Sigmoid colon (tissue), 7 donors: Measurements from ENCODE around the gene TRAP1. TPM values are rescaled to one million over a fixed set of nuclear protein-coding genes. Genes with fewer than 3 reads are reported as not detected.

Experiments
- DNase-seq: peaks from one replicate; pipeline ENCODE4 v3.0.0-alpha.2; 2019
- H3K27ac ChIP-seq, 4 donors: fragments of 200-600 bp; sonication (generic); one replicate each; pipeline ENCODE4 v1.5.1; 2016 to 2019; ENCODE audit warnings: mild to moderate bottlenecking in 1 of 4
- H3K27me3 ChIP-seq, 3 donors: fragments of 200-600 bp; sonication (generic); one replicate each; pipeline ENCODE4 v1.5.1; 2019; ENCODE audit warnings: mild to moderate bottlenecking in 1 of 3
- H3K36me3 ChIP-seq, 4 donors: fragments of 200-600 bp; sonication (generic); one replicate each; pipeline ENCODE4 v1.5.1; 2016 to 2019
- H3K4me1 ChIP-seq, 4 donors: fragments of 200-600 bp; sonication (generic); one replicate each; pipeline ENCODE4 v1.5.1; 2017 to 2019
- H3K4me3 ChIP-seq, 4 donors: fragments of 200-600 bp; sonication (generic); one replicate each; pipeline ENCODE4 v1.5.1; 2017 to 2019; ENCODE audit warnings: mild to moderate bottlenecking in 2 of 4, moderate library complexity in 1 of 4
- H3K9me3 ChIP-seq, 4 donors: fragments of 200-600 bp in 3 of 4; sonication (generic) in 3 of 4; one replicate each; pipeline versions ENCODE4 v1.5.1 to v1.6.1; 2013 to 2019
- CTCF ChIP-seq, 4 experiments: fragments of 450-650 bp in 3 of 4; fragments of 200-600 bp in 1 of 4; IDR thresholded peaks; one replicate each; pipeline ENCODE4 v1.5.1; 2016 to 2019; ENCODE audit warnings: antibody characterized with exemption in 4 of 4, mild to moderate bottlenecking in 3 of 4, moderate library complexity in 2 of 4
- EP300 ChIP-seq, 4 donors: sonication (generic); formaldehyde crosslinking; IDR thresholded peaks; one replicate each; pipeline ENCODE4 v1.6.1; 2017; ENCODE audit warnings: antibody characterized with exemption in 4 of 4
- POLR2A ChIP-seq, 2 donors: fragments of 450-650 bp; IDR thresholded peaks; one replicate each; pipeline ENCODE4 v1.6.1; 2016; ENCODE audit warnings: antibody characterized with exemption in 2 of 2, mild to moderate bottlenecking in 2 of 2, moderate library complexity in 2 of 2
- POLR2AphosphoS5 ChIP-seq, 4 donors: sonication (generic); formaldehyde crosslinking; IDR thresholded peaks; one replicate each; pipeline ENCODE4 v1.6.1; 2017; ENCODE audit warnings: antibody characterized with exemption in 4 of 4
- WGBS, 2 donors: extraction: QIAGEN DNeasy Blood & Tissue Kit; methylation state at CpG; one replicate each; pipeline ENCODE4 v1.1.7; 2013; 5-methylcytosine and 5-hydroxymethylcytosine counted together
- intact Hi-C: fragments of 100-400 bp; cut with DNase I; formaldehyde crosslinking; loops from one replicate; pipeline ENCODE4 v1.15.1; 2023
- polyA plus RNA-seq, 3 donors: library from polyadenylated mRNA; stranded (reverse); fragments of 200-250 nt; gene quantifications; one replicate each; pipeline ENCODE4 v1.2.3, GENCODE V29; 2013
- total RNA-seq, 4 donors: library from RNA; depleted of rRNA; stranded (reverse); fragments of >200 nt; gene quantifications; one replicate each; pipeline ENCODE4 v1.1.0, GENCODE V29; 2016
- donor health status: healthy with polysubstance abuse.
- donor health status: Bipolar disorder and iron deficiency.
- donor health status: healthy.

Gene TRAP1
- total and polyA plus RNA-seq, 7 donors = 17.4 to 64.9 (median 45.6) TPM

- Histone ChIP-seq H3K36me3 (peaks cover 20 to 87% (median 50%) of the 10 kb centered on the region in 4 donors), H3K4me3 (no peak overlapping the region), H3K4me1 (peaks cover 0 to 7% (median 6%) of the 10 kb centered on the region in 4 donors), H3K9me3 (no peaks in the 10 kb centered on the region), H3K27ac (no peak overlapping the region), H3K27me3 (no peaks in the 10 kb centered on the region)
- intact Hi-C loops = no loop called here
- WGBS, 2 donors = 90 to 91% methylated on average over 14 of the region's 14 CpGs
- no peak for DNase-seq
- TF ChIP-seq POLR2AphosphoS5 (IDR thresholded peaks at IDR 0.05) (no peak), POLR2A (IDR thresholded peaks at IDR 0.05) (no peak), EP300 (IDR thresholded peaks at IDR 0.05) (no peak), CTCF (IDR thresholded peaks at IDR 0.05) (no peak)
These were observed 44.2 kb upstream of the TRAP1 start for GRCh38 chr16:3761375-3762106.

- Histone ChIP-seq H3K4me1 (peaks cover 0 to 8% (median 7%) of the 10 kb centered on the region in 4 donors), H3K27ac (no peak overlapping the region), H3K36me3 (peaks cover 18 to 86% (median 46%) of the 10 kb centered on the region in 4 donors), H3K4me3 (no peak overlapping the region), H3K27me3 (no peaks in the 10 kb centered on the region), H3K9me3 (no peaks in the 10 kb centered on the region)
- no peak for DNase-seq
- intact Hi-C loops = no loop called here
- whole genome bisulfite sequencing, 2 donors = 97 to 98% methylated on average over 6 of the region's 6 CpGs
- TF ChIP-seq POLR2AphosphoS5 (IDR thresholded peaks at IDR 0.05) = no peak
- no peak for TF ChIP-seq CTCF (IDR thresholded peaks at IDR 0.05)
- TF ChIP-seq POLR2A (IDR thresholded peaks at IDR 0.05) = no peak
- TF ChIP-seq EP300 (IDR thresholded peaks at IDR 0.05) = no peak
These were observed 43.2 kb upstream of the TRAP1 start for GRCh38 chr16:3760518-3760917.

DNA sequence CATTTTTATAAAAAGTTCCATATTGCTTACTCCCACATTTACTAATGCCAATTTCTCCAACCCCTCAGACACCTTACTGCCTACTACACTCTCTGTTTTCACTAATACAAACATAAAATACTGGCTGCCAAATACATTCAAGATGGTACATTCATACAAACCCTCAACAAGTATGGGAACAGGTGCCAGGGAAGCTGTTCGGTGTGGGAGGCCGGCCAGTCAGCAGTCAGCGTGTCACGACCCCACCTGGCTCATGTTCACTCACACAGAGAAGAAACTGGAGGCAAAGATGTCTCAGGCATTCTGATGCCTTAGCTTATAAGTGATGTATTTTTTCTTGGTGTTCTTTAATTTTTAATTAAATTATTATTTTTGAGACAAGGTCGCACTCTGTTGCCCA is 42.4 kb upstream of the TRAP1 start:
- no peaks in the 10 kb centered on the region for H3K9me3 ChIP-seq
- 95% methylated on average over 5 of the region's 5 CpGs for WGBS, 2 donors
- no peak overlapping the region for H3K4me3 ChIP-seq
- no peaks in the 10 kb centered on the region for H3K27me3 ChIP-seq
- TF ChIP-seq POLR2A (IDR thresholded peaks at IDR 0.05) = no peak
- TF ChIP-seq POLR2AphosphoS5 (IDR thresholded peaks at IDR 0.05) = no peak
- no peak for TF ChIP-seq EP300 (IDR thresholded peaks at IDR 0.05)
- no peak for TF ChIP-seq CTCF (IDR thresholded peaks at IDR 0.05)
- H3K4me1 ChIP-seq = peaks cover 0 to 16% (median 12%) of the 10 kb centered on the region in 4 donors
- intact Hi-C loops = no loop called here
- DNase-seq = no peak
- H3K27ac ChIP-seq = no peak overlapping the region
- peaks cover 18 to 86% (median 40%) of the 10 kb centered on the region in 4 donors for H3K36me3 ChIP-seq

DNA sequence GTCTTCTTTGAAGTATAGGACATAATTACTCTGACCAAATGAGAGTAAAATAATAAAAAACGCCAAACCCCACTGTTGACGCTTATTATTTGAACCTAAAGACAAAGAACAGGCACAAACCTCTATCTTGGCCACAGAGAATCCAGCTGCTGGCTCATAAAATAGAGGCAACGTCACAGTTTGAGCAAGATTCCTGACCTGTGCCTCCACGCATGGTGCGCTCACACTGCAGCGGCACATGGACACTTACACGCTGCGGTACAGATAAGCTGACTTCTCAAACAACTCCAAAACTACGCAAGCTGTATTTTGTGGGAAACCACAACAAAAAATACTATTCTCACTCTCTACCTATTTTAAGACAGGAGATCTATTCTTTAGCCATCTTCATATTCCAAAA is 38.8 kb upstream of the TRAP1 start:
- H3K36me3 ChIP-seq = peaks cover 18 to 67% (median 27%) of the 10 kb centered on the region in 4 donors
- H3K27ac ChIP-seq = no peak overlapping the region
- no peak overlapping the region for H3K4me3 ChIP-seq
- no peaks in the 10 kb centered on the region for H3K9me3 ChIP-seq
- H3K27me3 ChIP-seq = no peaks in the 10 kb centered on the region
- DNase-seq = no peak
- WGBS, 2 donors = 70 to 87% methylated on average over 9 of the region's 9 CpGs
- H3K4me1 ChIP-seq = peaks cover 0 to 34% (median 27%) of the 10 kb centered on the region in 4 donors
- TF ChIP-seq CTCF (IDR thresholded peaks at IDR 0.05) = no peak
- no peak for TF ChIP-seq EP300 (IDR thresholded peaks at IDR 0.05)
- no peak for TF ChIP-seq POLR2A (IDR thresholded peaks at IDR 0.05)
- TF ChIP-seq POLR2AphosphoS5 (IDR thresholded peaks at IDR 0.05) = no peak
- intact Hi-C loops = no loop called here
